Osteoblast (primary cell): Measurements from ENCODE around the gene MTRF1L. TPM values are rescaled to one million over a fixed set of nuclear protein-coding genes. Genes with fewer than 3 reads are reported as not detected.

Experiments used
- DNase-seq: peaks from one replicate; pipeline ENCODE4 v3.0.0; 2011; ENCODE audit warnings: low spot score, mixed read lengths; ENCODE audit not compliant: insufficient read length; ENCODE audit errors: missing footprints
- H2AFZ ChIP-seq: 2 replicates; pipeline ENCODE4 v1.6.0; 2011; ENCODE audit warnings: mild to moderate bottlenecking, low read length
- H3K27ac ChIP-seq: 2 replicates; pipeline ENCODE4 v1.5.1; 2011; ENCODE audit warnings: mild to moderate bottlenecking, low read depth, low read length, moderate library complexity
- H3K27me3 ChIP-seq: 2 replicates; pipeline ENCODE4 v1.6.0; 2012; ENCODE audit warnings: mild to moderate bottlenecking, control low read depth, inconsistent platforms, low read length, moderate library complexity; ENCODE audit not compliant: insufficient read depth
- H3K36me3 ChIP-seq: 2 replicates; pipeline ENCODE4 v1.5.1; 2011; ENCODE audit warnings: mild to moderate bottlenecking, low read length, control low read depth, moderate library complexity; ENCODE audit not compliant: insufficient read depth
- H3K4me1 ChIP-seq: 2 replicates; pipeline ENCODE4 v1.5.1; 2011; ENCODE audit warnings: mild to moderate bottlenecking, low read length, control low read depth, moderate library complexity; ENCODE audit not compliant: insufficient read depth
- H3K4me2 ChIP-seq: 2 replicates; pipeline ENCODE4 v1.6.0; 2011; ENCODE audit warnings: mild to moderate bottlenecking, low read length; ENCODE audit not compliant: insufficient read depth
- H3K4me3 ChIP-seq: fragments of 200-600 bp; sonication (generic); 3 replicates; pipeline ENCODE4 v1.5.1; 2012; ENCODE audit warnings: mild to moderate bottlenecking, low read length, inconsistent platforms; ENCODE audit not compliant: insufficient read depth
- H3K79me2 ChIP-seq: 2 replicates; pipeline ENCODE4 v1.6.0; 2012; ENCODE audit warnings: mild to moderate bottlenecking, low read length, control low read depth, inconsistent platforms; ENCODE audit not compliant: insufficient read depth
- H3K9me3 ChIP-seq: 2 replicates; pipeline ENCODE4 v1.5.1; 2011; ENCODE audit warnings: low read depth, low read length, control low read depth
- H4K20me1 ChIP-seq: 2 replicates; pipeline ENCODE4 v1.6.0; 2012; ENCODE audit warnings: mild to moderate bottlenecking, low read length, control low read depth; ENCODE audit not compliant: insufficient read depth
- CTCF ChIP-seq: IDR thresholded peaks from 2 replicates; pipeline ENCODE4 v1.5.1; 2011; ENCODE audit warnings: mild to moderate bottlenecking, low read depth, low read length, moderate library complexity; ENCODE audit errors: extremely low read depth
- total RNA-seq: library from RNA; depleted of rRNA; stranded (reverse); fragments of >200 nt; gene quantifications from 2 replicates; pipeline ENCODE4 v1.2.3, GENCODE V29; 2012

Gene MTRF1L
- total RNA-seq, 1 donor, result 18.8 TPM

GRCh38 chr6:153028963-153029362, 26.5 kb upstream of the MTRF1L start:
- no peak for TF ChIP-seq CTCF
- no peak overlapping the region for H2AFZ ChIP-seq
- H4K20me1 ChIP-seq, result no peaks in the 10 kb centered on the region
- no peaks in the 10 kb centered on the region for H3K79me2 ChIP-seq
- no peak overlapping the region for H3K4me2 ChIP-seq
- H3K27me3 ChIP-seq, result no peaks in the 10 kb centered on the region
- no peak overlapping the region for H3K4me3 ChIP-seq
- peaks cover 5% of the 10 kb centered on the region for H3K4me1 ChIP-seq
- H3K27ac ChIP-seq, result peak overlapping the region; percentile 52
- no peak for DNase-seq
- H3K36me3 ChIP-seq, result no peaks in the 10 kb centered on the region
- no peaks in the 10 kb centered on the region for H3K9me3 ChIP-seq

GRCh38 chr6:153028286-153028685, 25.8 kb upstream of the MTRF1L start:
- no peaks in the 10 kb centered on the region for H3K79me2 ChIP-seq
- peaks cover 5% of the 10 kb centered on the region for H3K4me1 ChIP-seq
- TF ChIP-seq CTCF, result no peak
- H3K36me3 ChIP-seq, result no peaks in the 10 kb centered on the region
- no peaks in the 10 kb centered on the region for H4K20me1 ChIP-seq
- no peaks in the 10 kb centered on the region for H3K9me3 ChIP-seq
- no peaks in the 10 kb centered on the region for H3K27me3 ChIP-seq
- no peak for DNase-seq
- no peak overlapping the region for H3K4me3 ChIP-seq
- no peak overlapping the region for H2AFZ ChIP-seq
- H3K4me2 ChIP-seq, result no peak overlapping the region
- H3K27ac ChIP-seq, result peak overlapping the region; percentile 52

DNA sequence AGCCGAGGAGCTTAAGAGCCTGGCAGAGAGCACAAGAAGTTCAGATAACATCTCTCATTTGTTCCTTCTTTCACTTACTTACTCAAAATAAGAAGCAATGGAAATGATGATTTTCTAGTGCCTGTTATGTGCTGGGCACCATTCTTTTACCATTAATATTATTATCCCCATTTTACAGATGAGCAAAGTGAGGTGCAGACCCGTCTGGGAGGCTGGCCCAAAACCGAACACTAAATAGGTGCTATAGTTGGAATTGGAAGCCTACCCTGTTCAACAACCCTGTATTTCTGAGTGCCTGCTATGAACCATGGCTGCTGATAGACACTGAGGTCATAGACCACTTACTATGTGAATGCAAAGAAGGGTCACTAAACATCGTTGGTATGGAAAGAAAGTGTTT, 25.0 kb upstream of the MTRF1L start:
- DNase-seq, result no peak
- Histone ChIP-seq H3K79me2 (no peaks in the 10 kb centered on the region), H3K9me3 (no peaks in the 10 kb centered on the region), H3K36me3 (no peaks in the 10 kb centered on the region), H3K4me3 (no peak overlapping the region), H4K20me1 (no peaks in the 10 kb centered on the region), H3K4me2 (no peak overlapping the region), H3K27ac (peak overlapping the region; percentile 52), H2AFZ (no peak overlapping the region), H3K27me3 (no peaks in the 10 kb centered on the region), H3K4me1 (peaks cover 5% of the 10 kb centered on the region)
- no peak for TF ChIP-seq CTCF

DNA sequence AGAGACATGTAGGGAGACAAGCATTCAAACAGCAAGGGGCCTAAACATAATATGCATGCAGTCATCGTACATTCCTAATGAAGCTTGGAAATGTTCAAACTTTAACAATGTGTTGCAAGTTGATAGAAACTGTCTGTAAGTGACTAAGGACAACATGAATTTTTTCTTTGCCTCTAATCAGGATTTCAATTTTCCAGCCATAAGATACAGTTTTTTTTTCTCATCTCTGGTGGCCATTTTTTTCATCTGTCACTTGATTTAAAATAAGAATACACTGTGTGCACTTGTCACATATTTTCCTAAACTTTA, 22.2 kb upstream of the MTRF1L start:
- no peak overlapping the region for H3K4me3 ChIP-seq
- TF ChIP-seq CTCF, result no peak
- H3K27ac ChIP-seq, result no peak overlapping the region
- H3K36me3 ChIP-seq, result no peaks in the 10 kb centered on the region
- H3K4me1 ChIP-seq, result peaks cover 5% of the 10 kb centered on the region
- H3K4me2 ChIP-seq, result no peak overlapping the region
- no peaks in the 10 kb centered on the region for H3K79me2 ChIP-seq
- H3K27me3 ChIP-seq, result no peaks in the 10 kb centered on the region
- no peaks in the 10 kb centered on the region for H4K20me1 ChIP-seq
- H3K9me3 ChIP-seq, result no peaks in the 10 kb centered on the region
- H2AFZ ChIP-seq, result no peak overlapping the region
- DNase-seq, result no peak
